SW480 (cell line): ENCODE data around the gene PHYHD1.

ENCODE experiments used
- DNase-seq: peaks from one replicate; pipeline ENCODE4 v3.0.0-alpha.2; 2016; ENCODE audit warnings: low spot score

PHYHD1 gene

GRCh38 chr9:128972956-128973355 lies 52.2 kb downstream of the PHYHD1 start:
- DNase-seq = no peak

- no peak for DNase-seq
Measured at GRCh38 chr9:128979111-128979510, 58.3 kb downstream of the PHYHD1 start.

GRCh38 chr9:128983536-128983935 lies 62.8 kb downstream of the PHYHD1 start:
- DNase-seq = no peak

- no peak for DNase-seq
Measured at GRCh38 chr9:128986671-128987070, 65.9 kb downstream of the PHYHD1 start.

- no peak for DNase-seq
Measured at GRCh38 chr9:128987805-128988204, 67.0 kb downstream of the PHYHD1 start.
